22Rv1 (cell line): ENCODE measurements around the gene CAMK1D.

Source experiments
- ZFX ChIP-seq: fragments of 450-650 bp; IDR thresholded peaks from 2 replicates; pipeline ENCODE4 v1.6.1; 2017; ENCODE audit warnings: antibody characterized with exemption, borderline replicate concordance
- TF ChIP-seq, protein P1 (sequence below): fragments of 450-650 bp; IDR thresholded peaks from 2 replicates; pipeline ENCODE4 v1.5.1; 2017; ENCODE audit warnings: mild to moderate bottlenecking

- TF ChIP-seq, protein P1, sequence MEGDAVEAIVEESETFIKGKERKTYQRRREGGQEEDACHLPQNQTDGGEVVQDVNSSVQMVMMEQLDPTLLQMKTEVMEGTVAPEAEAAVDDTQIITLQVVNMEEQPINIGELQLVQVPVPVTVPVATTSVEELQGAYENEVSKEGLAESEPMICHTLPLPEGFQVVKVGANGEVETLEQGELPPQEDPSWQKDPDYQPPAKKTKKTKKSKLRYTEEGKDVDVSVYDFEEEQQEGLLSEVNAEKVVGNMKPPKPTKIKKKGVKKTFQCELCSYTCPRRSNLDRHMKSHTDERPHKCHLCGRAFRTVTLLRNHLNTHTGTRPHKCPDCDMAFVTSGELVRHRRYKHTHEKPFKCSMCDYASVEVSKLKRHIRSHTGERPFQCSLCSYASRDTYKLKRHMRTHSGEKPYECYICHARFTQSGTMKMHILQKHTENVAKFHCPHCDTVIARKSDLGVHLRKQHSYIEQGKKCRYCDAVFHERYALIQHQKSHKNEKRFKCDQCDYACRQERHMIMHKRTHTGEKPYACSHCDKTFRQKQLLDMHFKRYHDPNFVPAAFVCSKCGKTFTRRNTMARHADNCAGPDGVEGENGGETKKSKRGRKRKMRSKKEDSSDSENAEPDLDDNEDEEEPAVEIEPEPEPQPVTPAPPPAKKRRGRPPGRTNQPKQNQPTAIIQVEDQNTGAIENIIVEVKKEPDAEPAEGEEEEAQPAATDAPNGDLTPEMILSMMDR = no peak
- no peak for TF ChIP-seq ZFX
Measured at GRCh38 chr10:12505683-12506082, 156.3 kb downstream of the CAMK1D start.
